OCI-LY7 (cell line): Measurements from ENCODE around the gene PLIN1. TPM values are rescaled to one million over a fixed set of nuclear protein-coding genes. Genes with fewer than 3 reads are reported as not detected.

Source experiments
- Bru-seq: library from RNA; stranded (reverse); fragments of 400-500 nt; gene quantifications from one replicate; lab custom pipeline; 2021; lab: Mats Ljungman, UMichigan
- BruChase-seq, 2 experiments: library from RNA; stranded (reverse); fragments of 400-500 nt; gene quantifications; one replicate each; lab custom pipeline; 2021; lab: Mats Ljungman, UMichigan
- BruUV-seq: library from RNA; stranded (reverse); fragments of 400-500 nt; replicated peaks from 2 replicates; lab custom pipeline; 2021; lab: Mats Ljungman, UMichigan
- CTCF ChIA-PET: fragments of 300-600 bp; sonication (Branson Sonifier 250); formaldehyde crosslinking; loops from one replicate; lab custom pipeline; 2022; ENCODE audit warnings: antibody characterized with exemption; ENCODE audit not compliant: unreplicated experiment; lab: Charles Lee
- POLR2A ChIA-PET: fragments of 300-600 bp; sonication (Branson Sonifier 250); formaldehyde crosslinking; loops from one replicate; lab custom pipeline; 2022; ENCODE audit warnings: antibody characterized with exemption; lab: Charles Lee
- DNase-seq: peaks from one replicate; pipeline ENCODE4 v3.0.0-alpha.2; 2015; ENCODE audit warnings: low spot score
- H2AFZ ChIP-seq: fragments of 200-600 bp; sonication (generic), shearing (Covaris generic); 2 replicates; pipeline ENCODE4 v1.6.1; 2014; ENCODE audit warnings: mild to moderate bottlenecking, antibody characterized with exemption, low read length, moderate library complexity
- H3K27ac ChIP-seq: fragments of 200-600 bp; sonication (generic); 2 replicates; pipeline ENCODE4 v1.5.1; 2014; ENCODE audit warnings: mixed run types, low read depth, mild to moderate bottlenecking, moderate library complexity, low read length, inconsistent platforms; ENCODE audit not compliant: poor library complexity, severe bottlenecking
- H3K36me3 ChIP-seq: fragments of 200-600 bp; sonication (generic); 2 replicates; pipeline ENCODE4 v1.6.1; 2014; ENCODE audit warnings: mild to moderate bottlenecking, antibody characterized with exemption, low read length, moderate library complexity, mixed read lengths; ENCODE audit not compliant: insufficient read depth
- H3K4me1 ChIP-seq: fragments of 200-600 bp; sonication (generic); 2 replicates; pipeline ENCODE4 v1.5.1; 2014; ENCODE audit warnings: mild to moderate bottlenecking, low read length; ENCODE audit not compliant: insufficient read depth, poor library complexity, severe bottlenecking
- H3K4me2 ChIP-seq: fragments of 200-600 bp; sonication (generic); 2 replicates; pipeline ENCODE4 v1.6.1; 2014; ENCODE audit warnings: mild to moderate bottlenecking, low read length
- H3K4me3 ChIP-seq: fragments of 200-600 bp; sonication (generic); 2 replicates; pipeline ENCODE4 v1.5.1; 2014; ENCODE audit warnings: mild to moderate bottlenecking, low read depth, low read length; ENCODE audit not compliant: poor library complexity, severe bottlenecking
- H3K79me2 ChIP-seq: fragments of 200-600 bp; sonication (generic); 2 replicates; pipeline ENCODE4 v1.6.1; 2016; ENCODE audit warnings: low read depth, mild to moderate bottlenecking, low read length, moderate library complexity, mixed read lengths; ENCODE audit not compliant: insufficient read depth
- H3K9me2 ChIP-seq: fragments of 200-600 bp; sonication (generic); 2 replicates; pipeline ENCODE4 v1.6.1; 2016; ENCODE audit warnings: mild to moderate bottlenecking, low read length, mixed read lengths; ENCODE audit not compliant: insufficient read depth
- H3K9me3 ChIP-seq: fragments of 200-600 bp; sonication (generic); 2 replicates; pipeline ENCODE4 v1.6.1; 2014; ENCODE audit warnings: mild to moderate bottlenecking, mixed run types, low read length, mixed read lengths
- H4K20me1 ChIP-seq: fragments of 200-600 bp; sonication (generic); 2 replicates; pipeline ENCODE4 v1.6.1; 2014; ENCODE audit warnings: mild to moderate bottlenecking, antibody characterized with exemption, low read length, moderate library complexity, mixed read lengths; ENCODE audit not compliant: insufficient read depth
- CTCF ChIP-seq: fragments of 200-600 bp; sonication (generic); conservative IDR thresholded peaks from 2 replicates; pipeline ENCODE4 v1.5.1; 2014; ENCODE audit warnings: mild to moderate bottlenecking, antibody characterized with exemption, low read length, moderate library complexity, mixed read lengths
- EZH2phosphoT487 ChIP-seq: fragments of 200-600 bp; sonication (generic); IDR thresholded peaks from 2 replicates; pipeline ENCODE4 v1.6.1; 2018; ENCODE audit warnings: low read depth, borderline replicate concordance, mild to moderate bottlenecking, mixed run types, antibody characterized with exemption, low read length, moderate library complexity, mixed read lengths
- intact Hi-C: fragments of 100-400 bp; cut with micrococcal nuclease; formaldehyde crosslinking; loops from one replicate; pipeline ENCODE4 v1.10.0; 2022; ENCODE audit not compliant: unreplicated experiment
- long read RNA-seq: library from polyadenylated mRNA; stranded (forward); transcript quantifications from one replicate; pipeline ENCODE4 v2.0.0, GENCODE V29; 2022
- total RNA-seq, 2 experiments: library from RNA; depleted of rRNA in 1 of 2; stranded (reverse); fragments of >200 nt in 1 of 2; shearing (Covaris generic) in 1 of 2; gene quantifications; 2 replicates each; pipeline ENCODE4 v1.2.3, GENCODE V29; 2014 to 2022

The PLIN1 gene
- total RNA-seq (2014; rRNA removed; shearing (Covaris generic)) (not detected in 2 replicates), total RNA-seq (2022) (0.19 and 0.46 TPM in 2 replicates), Bru-seq, nascent RNA (not detected), BruChase-seq, experiment 1, labeled RNA remaining after a 6-hour chase (percentile 20 among the genes with signal in this experiment), BruChase-seq, experiment 2, labeled RNA remaining after a 2-hour chase (percentile 19 among the genes with signal in this experiment)
- long read RNA-seq, result 0 reads

- H3K79me2 ChIP-seq, result no peaks in the 10 kb centered on the region
- POLR2A ChIA-PET, result no interaction called here
- no peaks in the 10 kb centered on the region for H4K20me1 ChIP-seq
- no peak within 1 kb of the TSS for H3K4me3 ChIP-seq
- no peak within 1 kb of the TSS for H3K27ac ChIP-seq
- DNase-seq, result no peak
- no peaks in the 10 kb centered on the region for H3K9me2 ChIP-seq
- no peaks in the 10 kb centered on the region for H3K4me1 ChIP-seq
- BruUV-seq, result no TSS peak
- TF ChIP-seq EZH2phosphoT487 (no peak), CTCF (no peak)
- no peak within 1 kb of the TSS for H2AFZ ChIP-seq
- H3K4me2 ChIP-seq, result no peak within 1 kb of the TSS
- CTCF ChIA-PET, result no interaction called here
- no peaks in the 10 kb centered on the region for H3K36me3 ChIP-seq
- no peaks in the 10 kb centered on the region for H3K9me3 ChIP-seq
- intact Hi-C loops, result no loop called here
These were observed at the start of gene PLIN1 for GRCh38 chr15:89679212-89679611. PLIN1 (minus strand) TSS chr15:89679367; CDS start chr15:89677489, 1,878 bp downstream.

- Histone ChIP-seq H3K9me2 (no peaks in the 10 kb centered on the region), H3K36me3 (no peaks in the 10 kb centered on the region), H3K9me3 (peaks cover 11% of the 10 kb centered on the region), H2AFZ (no peak overlapping the region), H3K4me2 (no peak overlapping the region), H4K20me1 (no peaks in the 10 kb centered on the region), H3K4me3 (no peak overlapping the region), H3K27ac (no peak overlapping the region), H3K4me1 (no peaks in the 10 kb centered on the region), H3K79me2 (no peaks in the 10 kb centered on the region)
- intact Hi-C loops, result no loop called here
- ChIA-PET CTCF (no interaction called here), POLR2A (interaction anchor here (0.6 to 1.3 kb wide), 3 partner anchors 10 to 121 kb away, joined by 3 read pairs; no protein-coding TSS in a partner anchor)
- no peak for DNase-seq
- TF ChIP-seq CTCF (no peak), EZH2phosphoT487 (no peak)
- BruUV-seq, result no TSS peak
These were observed 49.1 kb upstream of the PLIN1 start for GRCh38 chr15:89728254-89728653.

GRCh38 chr15:89725064-89725463 lies 45.9 kb upstream of the PLIN1 start:
- no peak for DNase-seq
- BruUV-seq, result no TSS peak
- Histone ChIP-seq H3K4me2 (no peak overlapping the region), H4K20me1 (no peaks in the 10 kb centered on the region), H3K4me1 (no peaks in the 10 kb centered on the region), H3K79me2 (no peaks in the 10 kb centered on the region), H3K4me3 (no peak overlapping the region), H2AFZ (no peak overlapping the region), H3K9me3 (peaks cover 11% of the 10 kb centered on the region), H3K9me2 (no peaks in the 10 kb centered on the region), H3K27ac (no peak overlapping the region), H3K36me3 (no peaks in the 10 kb centered on the region)
- TF ChIP-seq CTCF (no peak), EZH2phosphoT487 (no peak)
- CTCF ChIA-PET, result no interaction called here
- POLR2A ChIA-PET, result no interaction called here
- intact Hi-C loops, result no loop called here
